HG03378 (cell line): Measurements from ENCODE around the gene PLCE1.
"Not testable (repeated sequence)": the region's sequence is repeated elsewhere in the genome, so short reads cannot be mapped to it uniquely, and the experiment has no call there.

Source experiments
- ATAC-seq: cut with Tn5 transposase; IDR thresholded peaks from one replicate; pipeline ENCODE4 v1.9.1; 2021; ENCODE audit warnings: mild to moderate bottlenecking, moderate library complexity; ENCODE audit not compliant: unreplicated experiment

The PLCE1 gene

DNA sequence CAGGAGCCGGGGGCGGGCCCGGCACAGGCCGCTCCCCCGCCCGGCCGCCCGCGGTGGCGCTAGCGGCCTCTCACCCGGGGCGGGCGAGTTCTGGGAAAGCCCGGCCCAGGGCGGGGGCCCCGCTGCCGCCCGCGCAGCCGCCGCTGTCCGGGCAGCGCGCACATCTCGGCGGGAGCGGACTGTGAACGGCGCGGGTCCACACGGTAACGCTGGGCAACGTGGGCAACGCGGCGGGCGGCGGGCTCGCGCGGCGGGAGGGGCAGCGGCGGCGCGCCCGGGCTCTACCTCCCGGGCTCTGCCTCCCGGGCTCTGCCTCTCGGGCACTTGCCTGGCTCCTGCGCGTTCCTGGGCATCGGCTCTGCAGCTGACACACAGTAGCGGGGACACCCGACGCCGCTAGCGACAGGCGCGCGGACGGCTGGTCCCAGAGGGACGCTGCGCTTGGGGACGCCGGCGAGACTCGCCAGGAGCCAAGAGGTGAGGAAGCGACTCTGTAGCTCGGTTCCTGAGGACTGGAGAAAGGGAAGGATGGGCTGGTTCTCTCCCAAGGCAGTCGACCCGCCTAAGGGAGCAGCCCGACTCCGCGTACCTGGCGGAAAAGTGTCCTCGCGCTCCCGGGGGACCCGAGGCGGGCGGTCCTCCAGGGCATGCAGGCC, at the start of gene PLCE1:
Gene PLCE1 (plus strand): TSS at position 150 of the 656 bp plus-strand sequence. CDS start 37,116 bp downstream, outside the sequence.
- ATAC-seq, result no peak

DNA sequence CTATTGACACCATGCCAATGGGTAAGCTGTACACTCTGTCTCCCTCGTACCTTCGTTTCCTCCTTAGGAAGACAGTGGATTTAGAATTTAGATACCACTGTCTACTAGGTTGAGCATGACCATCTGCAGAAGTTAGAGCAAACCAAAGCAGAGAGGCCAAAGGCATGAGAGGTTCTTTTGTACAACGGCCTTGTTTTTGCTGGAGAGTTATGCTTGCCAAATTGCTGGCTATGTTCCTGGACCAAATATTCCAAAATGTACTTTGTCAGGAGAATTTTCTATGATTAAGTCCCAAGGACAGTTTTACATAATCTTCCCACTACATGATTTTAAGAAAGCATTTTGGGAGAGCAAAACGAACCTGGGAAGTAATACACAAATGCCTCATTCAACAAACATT, 47.9 kb upstream of the PLCE1 start:
- ATAC-seq, result no peak

DNA sequence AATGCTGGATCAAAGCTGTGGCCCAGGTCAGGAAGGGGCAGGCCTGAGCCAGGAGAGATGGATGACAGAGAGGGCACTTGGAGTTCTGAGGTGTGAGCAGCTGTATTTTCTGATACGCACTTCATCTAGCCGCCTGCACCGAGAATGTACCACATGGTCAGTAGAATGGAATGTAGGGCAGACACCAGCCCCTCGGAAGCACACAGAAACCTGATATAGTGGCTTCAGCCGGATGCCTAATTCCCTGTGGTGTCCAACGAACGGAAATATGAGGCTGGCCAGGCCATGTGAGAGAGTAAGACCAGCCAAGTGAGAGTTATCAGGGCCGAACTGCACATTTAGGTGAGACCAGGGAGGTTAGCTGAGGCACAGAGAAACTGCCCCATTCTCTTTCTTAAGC, 46.7 kb upstream of the PLCE1 start:
- no peak for ATAC-seq

DNA sequence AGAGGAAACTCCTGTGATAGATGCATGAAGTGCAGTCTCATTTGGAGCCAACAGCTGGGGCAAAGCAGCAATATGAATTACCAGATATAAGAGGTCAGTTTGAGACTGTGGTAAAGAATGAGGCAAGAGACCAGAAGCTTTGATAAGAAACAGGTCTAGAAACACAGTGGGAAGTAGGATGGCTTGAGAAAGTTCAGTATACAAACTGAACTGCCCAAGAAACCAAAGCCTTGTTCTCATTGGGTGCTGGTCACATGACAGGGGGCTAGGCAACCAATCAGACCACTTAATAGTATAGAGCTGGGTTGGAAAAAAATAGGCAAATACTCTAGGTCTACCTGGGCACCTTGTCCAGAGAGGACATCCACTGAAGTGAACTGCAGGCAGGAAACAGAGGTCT, 46.2 kb upstream of the PLCE1 start:
- no peak for ATAC-seq

DNA sequence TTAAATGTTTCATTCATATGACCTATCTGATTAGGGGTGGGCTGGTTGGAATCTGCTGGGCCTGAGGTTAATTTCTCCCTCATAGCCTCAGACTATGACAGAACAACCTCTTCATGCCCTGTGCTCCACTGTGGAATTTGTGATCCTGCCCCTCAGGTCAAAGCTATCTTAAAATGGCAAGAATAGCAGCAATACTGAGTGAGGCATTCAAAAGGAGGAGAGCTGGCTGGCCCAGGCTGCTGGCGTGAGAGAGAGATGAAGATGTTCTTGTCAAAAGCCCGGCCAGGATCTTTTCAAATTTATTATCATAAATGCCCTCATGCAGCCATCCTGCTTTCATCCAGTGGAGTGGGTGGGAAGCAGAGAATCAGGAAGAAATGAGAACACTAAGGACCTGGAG, 41.8 kb upstream of the PLCE1 start:
- no peak for ATAC-seq

DNA sequence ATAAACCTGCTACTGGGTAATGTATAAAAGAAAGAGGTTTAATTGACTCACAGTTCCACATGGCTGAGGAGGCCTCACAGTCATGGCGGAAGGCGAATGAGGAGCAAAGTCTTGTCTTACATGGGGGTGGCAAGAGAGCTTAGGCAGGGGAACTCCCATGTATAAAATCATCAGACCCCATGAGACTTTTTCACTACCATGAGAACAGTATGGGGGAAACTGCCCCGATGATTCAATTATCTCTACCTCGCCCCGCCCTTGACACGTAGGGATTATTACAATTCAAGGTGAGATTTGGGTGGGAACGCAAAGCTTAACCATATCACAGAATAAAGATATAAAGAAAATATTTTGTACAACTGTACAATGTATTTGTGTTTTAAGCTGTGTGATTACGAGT, 39.4 kb upstream of the PLCE1 start:
- no peak for ATAC-seq

DNA sequence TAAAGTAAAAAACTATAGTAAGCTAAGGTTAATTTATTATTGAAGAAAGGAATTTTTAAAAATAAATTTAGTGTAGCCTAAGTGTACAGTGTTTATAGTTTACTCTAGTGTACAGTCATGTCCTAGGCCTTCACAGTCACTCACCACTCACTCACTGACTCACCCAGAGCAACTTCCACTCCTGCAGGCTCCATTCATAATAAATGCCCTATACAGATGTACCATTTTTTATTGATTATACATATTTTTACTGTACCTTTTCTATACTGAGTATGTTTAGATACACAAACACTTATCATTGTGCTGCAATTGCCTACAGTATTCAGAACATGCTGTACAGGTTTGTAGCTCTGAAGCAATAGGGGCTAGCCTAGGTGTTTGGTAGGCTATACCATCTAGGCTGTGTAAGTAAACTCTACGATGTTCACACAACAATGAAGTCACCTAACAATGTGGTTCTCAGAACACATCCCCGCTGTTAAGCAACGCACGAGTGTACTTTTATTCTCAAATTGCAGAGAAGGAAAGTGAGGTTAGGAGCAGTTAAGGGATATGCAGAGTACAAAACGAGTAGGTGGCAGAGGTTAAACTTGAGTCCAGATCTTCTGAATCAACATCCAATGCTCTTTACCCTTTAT, 38.9 kb upstream of the PLCE1 start:
- ATAC-seq, result no peak

DNA sequence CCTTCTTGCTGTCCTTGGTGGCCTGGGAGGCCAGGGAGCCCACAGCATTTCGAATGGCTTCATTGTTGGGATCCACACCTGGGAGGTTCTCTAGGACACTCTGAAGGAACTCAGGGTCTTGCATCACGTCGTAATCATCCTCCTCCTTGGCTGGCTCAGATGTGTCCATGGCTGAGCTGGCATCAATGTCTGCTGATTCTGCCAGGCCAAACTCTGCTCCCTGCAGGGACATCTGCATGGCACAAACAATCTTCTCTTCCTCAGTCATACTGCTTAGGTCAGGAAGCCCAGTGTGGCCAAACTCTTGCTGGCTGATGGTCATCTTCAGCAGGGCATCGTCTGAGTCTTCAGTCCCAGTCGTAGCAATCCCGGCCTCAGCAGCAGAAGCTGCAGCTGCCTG, 34.9 kb upstream of the PLCE1 start:
- ATAC-seq, result no peak

DNA sequence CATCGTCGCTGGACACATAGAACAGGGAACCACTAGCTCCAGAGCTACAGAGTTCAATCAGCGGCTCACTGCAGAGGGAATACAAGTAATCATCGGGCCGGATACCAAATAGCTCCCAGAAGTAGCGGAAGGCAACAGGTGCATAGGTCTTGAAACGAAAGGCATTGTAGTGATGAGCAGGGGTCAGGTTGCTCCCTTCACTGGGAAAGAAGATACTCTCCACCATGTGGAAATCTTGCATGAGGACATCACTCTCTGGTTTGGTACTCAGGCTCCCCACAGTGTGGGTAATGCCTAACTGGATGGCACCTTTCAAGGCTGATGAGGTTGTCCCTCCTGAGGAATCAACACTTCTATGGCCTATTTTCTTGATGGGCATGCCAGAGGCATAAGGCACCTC, 32.7 kb upstream of the PLCE1 start:
- not testable (repeated sequence) for ATAC-seq

DNA sequence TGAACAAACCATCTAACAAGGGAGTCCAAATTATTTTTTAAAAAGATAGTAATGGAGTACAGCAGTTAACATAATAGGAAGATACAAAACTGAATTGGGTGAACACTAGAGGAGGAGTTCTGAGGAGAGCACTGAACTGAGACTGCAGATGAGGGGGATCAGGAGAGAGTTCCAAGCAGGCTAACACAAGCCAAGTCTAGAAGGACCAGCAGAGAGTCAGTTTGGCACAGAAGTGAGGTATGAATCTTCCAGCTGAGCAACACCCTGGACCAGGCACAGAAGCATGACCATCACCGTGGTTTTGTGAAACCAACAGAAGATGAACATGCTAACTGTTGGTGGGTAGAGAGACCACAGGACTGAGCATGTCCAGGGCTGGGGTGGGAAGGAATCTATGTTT, 30.8 kb upstream of the PLCE1 start:
- no peak for ATAC-seq

DNA sequence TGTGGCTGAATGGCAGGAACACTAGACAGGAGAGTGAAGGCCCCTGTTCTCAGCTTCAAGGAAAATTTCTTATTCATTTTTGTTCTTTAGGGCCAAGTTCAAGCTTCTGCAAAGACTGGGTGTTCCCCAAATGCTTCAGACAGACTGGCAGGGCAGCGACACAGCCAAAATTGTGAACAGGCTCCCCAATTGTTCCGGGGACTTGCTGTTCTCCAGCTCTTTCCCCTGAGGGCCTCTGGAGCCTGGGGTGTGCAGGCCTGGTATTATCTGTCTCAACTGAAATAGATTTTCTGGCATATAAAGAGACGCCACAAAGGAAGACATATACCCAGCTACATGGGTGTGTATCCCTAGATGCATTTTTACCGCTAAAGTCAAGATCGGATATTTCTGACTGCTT, 30.3 kb upstream of the PLCE1 start:
- ATAC-seq, result no peak

DNA sequence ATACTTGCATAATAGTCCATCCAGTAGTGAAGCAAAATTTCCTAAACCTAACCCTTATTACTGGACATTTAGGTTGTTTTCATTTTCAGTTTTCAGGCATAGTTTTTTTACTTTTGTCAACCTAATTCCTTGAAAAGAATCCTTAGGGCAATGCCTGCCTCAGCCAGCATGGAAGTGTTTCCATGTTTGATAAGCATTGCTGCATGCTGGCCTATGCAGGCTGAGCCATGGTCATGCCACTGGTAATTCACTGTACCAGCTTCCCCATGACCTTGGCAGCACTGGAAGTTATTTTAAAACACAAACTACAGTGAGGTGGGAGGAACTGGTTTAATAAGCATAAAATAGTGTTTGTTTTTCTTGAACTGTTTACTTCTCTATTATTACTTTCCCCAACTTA, 27.8 kb upstream of the PLCE1 start:
- no peak for ATAC-seq

DNA sequence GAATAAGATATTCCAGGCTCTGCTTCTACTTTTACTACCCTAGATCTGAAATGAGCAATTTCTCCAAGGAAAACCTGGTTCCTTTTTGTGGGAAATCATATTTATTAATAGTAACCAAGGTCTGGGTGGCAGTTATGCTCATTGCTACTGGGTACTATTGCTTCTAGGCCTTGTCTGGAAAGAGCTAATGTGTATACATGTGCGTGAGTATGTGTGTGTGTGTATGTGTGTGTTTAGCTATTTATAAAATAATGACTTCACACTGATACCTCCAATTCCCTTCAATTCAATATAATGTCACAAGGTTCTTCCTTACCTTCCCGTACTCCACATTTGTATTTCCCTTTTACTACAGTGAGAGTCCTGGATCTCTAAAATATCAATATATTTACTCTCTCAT, 26.0 kb upstream of the PLCE1 start:
- no peak for ATAC-seq

DNA sequence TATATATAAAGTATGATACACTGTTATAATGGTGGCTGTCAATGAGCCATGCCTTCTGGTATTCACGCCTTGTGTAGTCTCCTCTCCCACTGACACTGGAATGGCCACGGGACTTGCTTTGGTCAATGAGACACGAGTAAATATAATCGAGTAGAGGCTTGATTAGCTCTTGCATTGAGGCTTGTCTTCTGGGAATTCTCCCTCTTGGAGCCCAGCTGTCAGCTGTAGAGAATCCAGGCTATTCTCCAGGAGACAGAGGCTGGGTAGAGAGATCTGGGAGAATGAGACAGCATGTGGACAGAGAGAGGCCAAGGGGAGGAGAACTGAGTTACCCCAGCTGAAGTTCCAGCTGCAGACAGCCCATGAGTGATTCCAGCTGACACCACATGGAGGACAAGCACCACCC, 25.2 kb upstream of the PLCE1 start:
- no peak for ATAC-seq

DNA sequence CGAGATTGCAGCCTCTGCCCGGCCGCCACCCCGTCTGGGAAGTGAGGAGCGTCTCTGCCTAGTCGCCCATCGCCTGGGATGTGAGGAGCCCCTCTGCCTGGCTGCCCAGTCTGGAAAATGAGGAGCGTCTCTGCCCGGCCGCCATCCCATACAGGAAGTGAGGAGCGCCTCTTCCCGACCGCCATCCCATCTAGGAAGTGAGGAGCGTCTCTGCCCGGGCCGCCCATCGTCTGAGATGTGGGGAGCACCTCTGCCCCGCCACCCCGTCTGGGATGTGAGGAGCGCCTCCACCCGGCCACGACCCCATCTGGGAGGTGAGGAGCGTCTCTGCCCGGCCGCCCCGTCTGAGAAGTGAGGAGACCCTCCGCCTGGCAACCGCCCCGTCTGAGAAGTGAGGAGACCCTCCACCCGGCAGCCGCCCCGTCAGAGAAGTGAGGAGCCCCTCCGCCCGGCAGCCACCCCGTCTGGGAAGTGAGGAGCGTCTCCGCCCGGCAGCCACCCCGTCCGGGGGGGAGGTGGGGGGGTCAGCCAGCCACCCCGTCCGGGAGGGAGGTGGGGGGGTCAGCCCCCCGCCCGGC, 23.2 kb upstream of the PLCE1 start:
- not testable (repeated sequence) for ATAC-seq

DNA sequence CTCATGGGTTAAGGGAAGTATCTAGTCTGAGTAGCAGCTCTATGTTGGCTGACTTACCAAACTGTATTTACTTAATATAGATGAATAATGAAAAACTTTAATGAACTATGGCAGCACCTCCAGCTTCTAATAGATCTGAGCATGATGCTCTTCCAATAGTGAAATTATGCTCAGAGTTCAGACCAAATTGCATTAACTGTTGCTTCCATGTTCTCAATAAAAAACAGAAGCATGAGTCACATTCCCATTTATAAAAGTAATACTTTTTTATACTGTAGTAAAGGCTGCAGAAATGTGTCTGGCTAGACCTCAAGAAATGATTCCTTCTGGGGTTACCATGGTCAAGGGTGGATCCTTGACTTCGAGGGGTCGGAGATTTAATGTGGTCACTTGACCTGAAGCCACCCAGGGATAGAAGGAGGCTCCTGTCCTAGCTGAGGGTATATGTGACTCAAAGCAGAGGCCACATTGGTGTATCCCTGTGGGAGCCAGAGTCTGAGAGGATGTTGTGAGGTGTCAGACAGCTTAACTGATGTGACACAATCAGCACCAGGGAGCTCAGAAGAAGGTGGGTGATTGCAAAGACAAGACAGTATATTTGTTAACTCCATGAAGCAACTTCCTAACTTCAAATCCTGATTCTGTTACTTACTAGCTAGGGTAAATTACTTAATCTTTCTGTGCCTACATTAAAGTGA, 19.8 kb upstream of the PLCE1 start:
- no peak for ATAC-seq

DNA sequence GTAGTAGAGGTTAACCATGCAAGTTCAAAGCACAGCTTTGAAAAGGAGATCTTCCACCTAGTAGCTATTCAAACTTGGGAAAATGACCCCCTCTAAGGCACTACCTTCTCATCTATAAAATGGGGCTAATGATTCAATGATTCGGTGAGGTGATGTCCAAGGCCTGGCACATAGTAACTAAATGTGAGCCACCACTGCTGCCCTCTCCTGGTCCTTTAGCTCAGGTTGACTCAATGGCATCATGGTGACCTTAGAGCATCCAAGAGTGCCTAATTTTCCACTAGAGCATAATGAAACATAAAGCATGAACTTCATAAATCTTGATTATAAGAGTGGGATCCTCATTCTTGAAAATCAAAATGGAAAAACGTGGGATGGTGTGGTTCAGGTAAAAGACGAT, 16.3 kb upstream of the PLCE1 start:
- no peak for ATAC-seq

DNA sequence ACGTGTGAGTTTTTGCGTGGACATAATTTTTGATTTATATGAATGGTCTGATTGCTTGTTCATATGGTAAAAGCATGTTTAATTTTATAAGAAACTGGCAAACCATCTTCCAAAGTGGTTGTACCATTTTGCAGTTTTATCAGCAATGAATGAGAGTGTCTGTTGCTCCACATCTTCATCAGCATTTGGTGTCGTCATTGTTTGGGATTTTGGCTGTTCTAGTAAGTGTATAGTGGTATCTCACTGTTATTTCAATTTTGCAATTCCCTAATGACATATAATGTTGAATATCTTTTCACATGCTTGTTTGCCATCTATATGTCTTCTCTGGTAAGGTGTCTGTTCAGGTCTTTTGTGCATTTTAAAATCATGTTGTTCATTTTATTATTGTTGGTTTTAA, 13.2 kb upstream of the PLCE1 start:
- ATAC-seq, result no peak

DNA sequence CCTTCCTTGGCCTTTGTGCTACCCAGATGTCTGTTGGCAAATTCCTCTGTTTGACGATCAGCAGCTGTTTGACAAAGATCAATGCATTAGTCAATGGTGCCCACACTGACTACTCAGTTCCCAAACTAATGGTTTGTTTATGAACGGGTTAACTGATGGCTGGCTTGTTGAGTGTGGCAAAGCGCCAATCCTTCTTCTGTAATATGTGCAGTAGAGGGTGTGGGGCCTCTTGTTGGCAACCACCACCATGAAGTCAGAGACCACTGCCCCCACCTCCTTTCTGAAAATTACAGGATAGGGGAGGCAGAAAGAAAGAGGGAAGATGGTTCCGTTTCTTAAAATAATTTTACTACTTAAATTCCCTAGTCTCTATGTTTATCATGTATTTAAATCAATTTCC, 2.6 kb upstream of the PLCE1 start:
- ATAC-seq, result no peak

DNA sequence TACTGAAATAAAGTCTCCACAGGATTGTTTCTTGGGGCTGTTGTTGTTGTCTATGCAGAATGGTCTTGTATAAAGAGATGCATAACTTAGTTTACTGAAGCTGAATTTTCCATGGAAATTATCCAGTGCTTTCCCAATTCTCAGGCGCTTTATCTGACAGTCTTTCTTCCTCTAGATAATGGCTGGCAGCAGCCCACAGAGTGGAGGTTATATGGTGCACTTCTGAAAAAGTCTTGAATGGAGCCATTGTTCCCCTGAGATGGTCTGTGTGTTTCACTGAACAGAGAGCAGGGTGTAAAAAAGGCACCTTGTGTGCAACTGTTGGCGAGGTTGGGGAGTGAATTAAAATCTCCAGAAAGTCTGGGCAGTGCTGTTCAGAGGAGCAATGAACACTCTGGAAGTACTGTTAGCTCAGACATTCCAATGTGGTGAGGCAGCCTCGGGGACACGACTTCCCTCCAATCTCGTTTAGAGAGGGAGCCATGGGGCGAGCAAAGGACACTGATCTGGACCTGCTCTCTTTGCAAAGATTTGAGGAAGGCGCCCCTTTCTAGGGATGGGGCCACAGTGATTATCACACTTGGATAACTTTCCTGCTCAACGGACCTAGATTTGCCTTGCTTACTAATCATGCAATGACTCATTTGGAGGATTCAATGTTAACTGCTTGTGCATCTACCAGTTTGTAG, 2.0 kb upstream of the PLCE1 start:
- no peak for ATAC-seq

DNA sequence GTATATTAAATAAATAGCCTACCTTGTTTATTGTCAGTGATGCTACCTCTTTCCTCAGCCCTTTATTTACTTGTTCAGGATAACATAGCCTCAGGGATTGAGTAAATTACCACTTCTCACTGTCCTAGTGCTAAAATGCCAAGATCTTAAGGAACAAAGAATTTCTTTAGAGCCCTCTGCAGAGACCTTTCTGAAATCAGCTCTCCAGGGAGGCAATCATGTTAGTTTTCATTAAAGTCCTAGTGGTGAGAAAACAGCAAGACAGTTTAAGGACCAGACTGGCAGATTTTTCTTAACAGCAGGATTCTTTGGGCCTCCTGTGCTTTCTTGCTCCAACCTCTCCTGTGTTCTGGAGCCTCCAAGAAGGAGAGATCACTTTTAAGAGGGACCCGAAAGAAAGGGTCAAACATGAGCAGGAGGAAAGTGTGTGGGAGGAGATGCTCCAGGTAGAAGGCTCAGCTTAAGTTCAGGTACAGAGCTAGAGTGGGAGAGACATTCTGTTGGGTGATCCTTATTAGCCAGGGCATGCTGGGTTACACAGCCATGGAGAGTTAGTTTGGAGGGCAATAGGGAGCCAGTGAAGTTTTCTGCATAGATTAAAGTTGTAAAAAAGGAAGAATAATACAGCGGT, 1.2 kb upstream of the PLCE1 start:
- no peak for ATAC-seq
